HEK293 (cell line): Measurements from ENCODE around the gene GNAI2.

ENCODE experiments used
- KLF10 ChIP-seq: fragments of 450-650 bp; IDR thresholded peaks from 2 replicates; pipeline ENCODE4 v1.5.1; 2018; ENCODE audit warnings: missing biosample characterization, mild to moderate bottlenecking, missing genetic modification characterization
- KLF8 ChIP-seq: fragments of 450-650 bp; formaldehyde crosslinking; IDR thresholded peaks from 2 replicates; pipeline ENCODE4 v1.5.1; 2016; ENCODE audit warnings: missing biosample characterization, missing genetic modification characterization
- PRDM10 ChIP-seq: fragments of 450-650 bp; formaldehyde crosslinking; IDR thresholded peaks from 2 replicates; pipeline ENCODE4 v1.5.1; 2016; ENCODE audit warnings: missing biosample characterization, missing genetic modification characterization
- PRDM4 ChIP-seq: fragments of 450-650 bp; formaldehyde crosslinking; IDR thresholded peaks from 2 replicates; pipeline ENCODE4 v1.5.1; 2017; ENCODE audit warnings: missing biosample characterization, missing genetic modification characterization
- REPIN1 ChIP-seq: fragments of 450-650 bp; formaldehyde crosslinking; IDR thresholded peaks from 2 replicates; pipeline ENCODE4 v1.5.1; 2017; ENCODE audit warnings: missing biosample characterization, missing genetic modification characterization, low read depth
- SCRT2 ChIP-seq: fragments of 450-650 bp; formaldehyde crosslinking; IDR thresholded peaks from 2 replicates; pipeline ENCODE4 v1.5.1; 2016; ENCODE audit warnings: missing biosample characterization, missing genetic modification characterization
- YY2 ChIP-seq: fragments of 450-650 bp; formaldehyde crosslinking; IDR thresholded peaks from 2 replicates; pipeline ENCODE4 v1.5.1; 2016; ENCODE audit warnings: missing biosample characterization, missing genetic modification characterization
- ZBTB26 ChIP-seq: fragments of 450-650 bp; formaldehyde crosslinking; optimal IDR thresholded peaks from 2 replicates; pipeline ENCODE3; 2016; ENCODE audit warnings: missing biosample characterization, mild to moderate bottlenecking, missing genetic modification characterization
- ZIC2 ChIP-seq: fragments of 450-650 bp; formaldehyde crosslinking; IDR thresholded peaks from 2 replicates; pipeline ENCODE4 v1.5.1; 2016; ENCODE audit warnings: missing biosample characterization, missing genetic modification characterization
- ZNF140 ChIP-seq: fragments of 450-650 bp; formaldehyde crosslinking; IDR thresholded peaks from 2 replicates; pipeline ENCODE4 v1.5.1; 2016; ENCODE audit warnings: missing biosample characterization, missing genetic modification characterization
- ZNF174 ChIP-seq: fragments of 450-650 bp; formaldehyde crosslinking; IDR thresholded peaks from 2 replicates; pipeline ENCODE4 v1.5.0; 2017; ENCODE audit warnings: missing biosample characterization, mild to moderate bottlenecking, missing genetic modification characterization
- ZNF248 ChIP-seq: fragments of 450-650 bp; formaldehyde crosslinking; IDR thresholded peaks from 2 replicates; pipeline ENCODE4 v1.5.1; 2017; ENCODE audit warnings: missing biosample characterization, missing genetic modification characterization
- ZNF266 ChIP-seq: fragments of 450-650 bp; formaldehyde crosslinking; IDR thresholded peaks from 2 replicates; pipeline ENCODE4 v1.5.1; 2016; ENCODE audit warnings: missing biosample characterization, missing genetic modification characterization, low read depth
- ZNF280C ChIP-seq: fragments of 450-650 bp; formaldehyde crosslinking; IDR thresholded peaks from 2 replicates; pipeline ENCODE4 v1.5.1; 2016; ENCODE audit warnings: missing biosample characterization, missing genetic modification characterization
- ZNF48 ChIP-seq: fragments of 450-650 bp; formaldehyde crosslinking; IDR thresholded peaks from 2 replicates; pipeline ENCODE4 v1.5.1; 2016; ENCODE audit warnings: missing biosample characterization, missing genetic modification characterization
- ZNF501 ChIP-seq: fragments of 450-650 bp; formaldehyde crosslinking; IDR thresholded peaks from 2 replicates; pipeline ENCODE4 v1.5.1; 2016; ENCODE audit warnings: missing biosample characterization, missing genetic modification characterization
- ZNF510 ChIP-seq: fragments of 450-650 bp; formaldehyde crosslinking; IDR thresholded peaks from 2 replicates; pipeline ENCODE4 v1.5.1; 2018; ENCODE audit warnings: mild to moderate bottlenecking, missing genetic modification characterization, missing biosample characterization; ENCODE audit not compliant: insufficient replicate concordance
- ZNF521 ChIP-seq: fragments of 450-650 bp; formaldehyde crosslinking; IDR thresholded peaks from 2 replicates; pipeline ENCODE4 v1.5.1; 2017; ENCODE audit warnings: missing biosample characterization, mild to moderate bottlenecking, missing genetic modification characterization
- ZNF544 ChIP-seq: fragments of 450-650 bp; formaldehyde crosslinking; IDR thresholded peaks from 2 replicates; pipeline ENCODE4 v1.5.0; 2017; ENCODE audit warnings: missing biosample characterization, missing genetic modification characterization
- ZNF610 ChIP-seq: fragments of 450-650 bp; formaldehyde crosslinking; IDR thresholded peaks from 2 replicates; pipeline ENCODE4 v1.5.1; 2016; ENCODE audit warnings: missing biosample characterization, missing genetic modification characterization, borderline replicate concordance
- ZNF629 ChIP-seq: fragments of 450-650 bp; formaldehyde crosslinking; IDR thresholded peaks from 2 replicates; pipeline ENCODE4 v1.5.1; 2017; ENCODE audit warnings: missing biosample characterization, missing genetic modification characterization
- ZNF664 ChIP-seq: fragments of 450-650 bp; formaldehyde crosslinking; IDR thresholded peaks from 2 replicates; pipeline ENCODE4 v1.5.1; 2016; ENCODE audit warnings: missing biosample characterization, missing genetic modification characterization
- ZNF670 ChIP-seq: fragments of 450-650 bp; formaldehyde crosslinking; IDR thresholded peaks from 2 replicates; pipeline ENCODE4 v1.5.1; 2016; ENCODE audit warnings: missing biosample characterization, missing genetic modification characterization, low read depth
- ZNF692 ChIP-seq: fragments of 450-650 bp; formaldehyde crosslinking; IDR thresholded peaks from 2 replicates; pipeline ENCODE4 v1.5.1; 2016; ENCODE audit warnings: missing biosample characterization, missing genetic modification characterization
- ZNF747 ChIP-seq: fragments of 450-650 bp; formaldehyde crosslinking; IDR thresholded peaks from 2 replicates; pipeline ENCODE4 v1.5.1; 2016; ENCODE audit warnings: missing biosample characterization, missing genetic modification characterization
- ZNF777 ChIP-seq: fragments of 450-650 bp; formaldehyde crosslinking; IDR thresholded peaks from 2 replicates; pipeline ENCODE4 v1.5.1; 2017; ENCODE audit warnings: missing biosample characterization, missing genetic modification characterization, borderline replicate concordance
- ZNF837 ChIP-seq: fragments of 450-650 bp; formaldehyde crosslinking; IDR thresholded peaks from 2 replicates; pipeline ENCODE4 v1.5.1; 2016; ENCODE audit warnings: missing biosample characterization, missing genetic modification characterization
- ZNF843 ChIP-seq: fragments of 450-650 bp; formaldehyde crosslinking; IDR thresholded peaks from 2 replicates; pipeline ENCODE4 v1.5.1; 2016; ENCODE audit warnings: missing biosample characterization, missing genetic modification characterization

GNAI2 gene

GRCh38 chr3:50298836-50299637 lies 63.0 kb downstream of the GNAI2 start, which contains the start of the genes HYAL3 and NAA80 (continued):
- TF ChIP-seq ZBTB26 (peak; percentile 85), ZNF280C (tag by site-specific recombination) (no peak), ZNF777 (peak; percentile 36; the same call in 1 of the 2 replicates), ZNF174 (tag by site-specific recombination) (no peak), YY2 (tag by site-specific recombination) (no peak), ZNF48 (tag by site-specific recombination) (no peak), ZNF140 (no peak), KLF8 (tag by site-specific recombination) (peak; percentile 59; the same call in 1 of the 2 replicates), KLF10 (tag by site-specific recombination) (peak; percentile 85), ZNF670 (tag by site-specific recombination) (no peak), ZNF521 (no peak), ZNF837 (tag by site-specific recombination) (no peak), ZNF843 (no peak), ZNF266 (no peak), ZNF544 (tag by site-specific recombination) (no peak), ZNF747 (tag by site-specific recombination) (no peak), REPIN1 (tag by site-specific recombination) (0 out of 2 replicates have a peak, but pooled peaks have one; percentile 65), PRDM4 (tag by site-specific recombination) (no peak), SCRT2 (tag by site-specific recombination) (no peak), ZNF692 (tag by site-specific recombination) (peak; percentile 50; the same call in 1 of the 2 replicates), ZNF248 (tag by site-specific recombination) (no peak), ZNF501 (tag by site-specific recombination) (peak; percentile 87), ZNF610 (tag by site-specific recombination) (0 out of 2 replicates have a peak, but pooled peaks have one; percentile 26), PRDM10 (tag by site-specific recombination) (peak; percentile 44), ZIC2 (tag by site-specific recombination) (no peak; the same call in 1 of the 2 replicates), ZNF664 (tag by site-specific recombination) (no peak), ZNF510 (no peak), ZNF629 (peak; percentile 90)
